GM23338 (cell line): ENCODE data around the gene INPP5A. TPM values are rescaled to one million over a fixed set of nuclear protein-coding genes. Genes with fewer than 3 reads are reported as not detected.

Experiments
- REST ChIP-seq: IDR thresholded peaks from one replicate; pipeline ENCODE4 v1.6.1; 2018; ENCODE audit warnings: antibody characterized with exemption; ENCODE audit not compliant: unreplicated experiment
- ZNF114 ChIP-seq: fragments of 250-450 bp; sonication (Bioruptor Pico); IDR thresholded peaks from 2 replicates; pipeline ENCODE4 v1.5.0; 2020; ENCODE audit warnings: mild to moderate bottlenecking, moderate library complexity
- ZNF462 ChIP-seq: fragments of 250-450 bp; sonication (Bioruptor Pico); IDR thresholded peaks from 2 replicates; pipeline ENCODE4 v1.5.0; 2020; ENCODE audit warnings: mild to moderate bottlenecking, moderate library complexity
- polyA plus RNA-seq: library from polyadenylated mRNA; unstranded; fragments of >200 nt; fragmentation: Nextera tagmentation; extraction: Ambion mirVana; gene quantifications from 2 replicates; pipeline ENCODE4 v1.2.1, GENCODE V29; 2016
- total RNA-seq: library from RNA; depleted of rRNA; stranded (reverse); fragments of >200 nt; shearing (Covaris generic); gene quantifications from 2 replicates; pipeline ENCODE4 v1.2.3, GENCODE V29; 2014

Gene INPP5A
- total and polyA plus RNA-seq, 2 experiments from 2014 or later = 5.9 to 40.6 TPM

- TF ChIP-seq REST (no peak), ZNF462 (CRISPR knock-in tag) (no peak), ZNF114 (no peak)
Measured at GRCh38 chr10:132554991-132555647, 17.5 kb downstream of the INPP5A start (continued).
